SKM-1 treated with dmso at 0.1 percent for 144 hours (cell line): ENCODE measurements around the gene UBL7.
"Not testable (repeated sequence)": the region's sequence is repeated elsewhere in the genome, so short reads cannot be mapped to it uniquely, and the experiment has no call there.

ENCODE experiments used
- DNase-seq: peaks from one replicate; lab custom pipeline; 2025; ENCODE audit not compliant: unreplicated experiment; lab: John Stamatoyannopoulos, UW

Gene UBL7, protein sequence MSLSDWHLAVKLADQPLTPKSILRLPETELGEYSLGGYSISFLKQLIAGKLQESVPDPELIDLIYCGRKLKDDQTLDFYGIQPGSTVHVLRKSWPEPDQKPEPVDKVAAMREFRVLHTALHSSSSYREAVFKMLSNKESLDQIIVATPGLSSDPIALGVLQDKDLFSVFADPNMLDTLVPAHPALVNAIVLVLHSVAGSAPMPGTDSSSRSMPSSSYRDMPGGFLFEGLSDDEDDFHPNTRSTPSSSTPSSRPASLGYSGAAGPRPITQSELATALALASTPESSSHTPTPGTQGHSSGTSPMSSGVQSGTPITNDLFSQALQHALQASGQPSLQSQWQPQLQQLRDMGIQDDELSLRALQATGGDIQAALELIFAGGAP

DNA sequence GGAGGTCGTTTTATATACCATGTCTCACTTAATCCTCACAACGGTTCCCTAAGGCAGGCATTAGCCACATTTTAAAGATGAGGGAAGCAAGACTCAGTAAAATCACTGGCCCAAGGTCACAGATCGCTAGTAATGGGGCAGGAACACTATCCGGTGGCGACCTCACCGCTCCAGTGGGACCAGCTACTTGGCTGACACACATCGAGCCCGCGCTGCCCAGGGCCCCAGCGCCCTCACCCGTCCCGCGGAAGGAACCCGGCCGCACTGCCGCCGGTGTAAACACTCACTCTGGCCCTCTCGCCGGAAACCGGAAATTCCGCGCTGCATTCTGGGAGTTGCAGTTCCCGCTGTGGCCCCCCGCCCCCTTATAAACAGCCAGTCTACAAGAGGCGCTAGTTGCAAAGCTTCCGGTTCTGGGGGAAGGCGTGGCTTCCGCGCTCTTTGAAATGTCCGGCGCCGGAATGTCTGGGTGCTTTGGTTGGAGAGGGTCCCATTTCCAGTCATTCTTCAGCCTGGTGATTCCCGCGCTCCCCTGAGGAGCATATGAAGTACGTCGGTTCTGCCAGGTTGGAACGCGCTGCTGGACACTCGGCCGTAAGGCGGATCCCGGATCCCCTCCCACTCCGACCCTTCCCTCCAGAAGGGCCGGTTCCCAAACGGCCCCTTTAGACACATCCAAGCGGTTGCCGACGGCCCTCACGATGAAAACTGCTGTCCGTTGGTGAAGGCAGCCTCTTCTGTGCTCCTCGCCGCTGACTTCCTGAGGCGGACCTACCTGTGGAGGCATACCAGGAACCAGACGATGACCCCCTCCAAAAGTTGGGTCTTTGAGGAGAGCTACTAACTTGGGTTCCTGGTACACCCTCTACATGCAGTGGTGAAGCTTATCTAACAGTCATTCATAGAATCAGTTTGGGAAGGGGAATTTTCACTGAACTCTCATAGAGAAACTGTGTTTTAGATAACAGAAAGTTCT is at the start of gene UBL7:
TSS of gene UBL7 (minus strand) at position 290 of the 976 bp plus-strand sequence. CDS start 2,293 bp downstream, outside the sequence.
- peak; percentile 91 for DNase-seq

DNA sequence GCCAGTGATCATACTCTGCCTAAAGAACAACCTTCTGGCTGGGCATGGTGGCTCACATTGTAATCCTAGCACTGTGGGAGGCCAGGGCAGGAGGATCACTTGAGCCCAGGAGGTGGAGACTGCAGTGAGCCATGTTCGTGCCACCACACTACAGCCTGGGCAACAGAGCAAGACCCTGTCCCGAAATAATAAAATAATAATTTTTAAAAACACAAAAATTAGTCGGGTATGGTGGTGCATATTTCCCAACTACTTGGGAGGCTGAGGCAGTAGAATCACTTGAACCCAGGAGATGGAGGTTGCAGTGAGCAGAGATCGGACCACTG is 45.5 kb upstream of the UBL7 start:
- DNase-seq, result no peak

DNA sequence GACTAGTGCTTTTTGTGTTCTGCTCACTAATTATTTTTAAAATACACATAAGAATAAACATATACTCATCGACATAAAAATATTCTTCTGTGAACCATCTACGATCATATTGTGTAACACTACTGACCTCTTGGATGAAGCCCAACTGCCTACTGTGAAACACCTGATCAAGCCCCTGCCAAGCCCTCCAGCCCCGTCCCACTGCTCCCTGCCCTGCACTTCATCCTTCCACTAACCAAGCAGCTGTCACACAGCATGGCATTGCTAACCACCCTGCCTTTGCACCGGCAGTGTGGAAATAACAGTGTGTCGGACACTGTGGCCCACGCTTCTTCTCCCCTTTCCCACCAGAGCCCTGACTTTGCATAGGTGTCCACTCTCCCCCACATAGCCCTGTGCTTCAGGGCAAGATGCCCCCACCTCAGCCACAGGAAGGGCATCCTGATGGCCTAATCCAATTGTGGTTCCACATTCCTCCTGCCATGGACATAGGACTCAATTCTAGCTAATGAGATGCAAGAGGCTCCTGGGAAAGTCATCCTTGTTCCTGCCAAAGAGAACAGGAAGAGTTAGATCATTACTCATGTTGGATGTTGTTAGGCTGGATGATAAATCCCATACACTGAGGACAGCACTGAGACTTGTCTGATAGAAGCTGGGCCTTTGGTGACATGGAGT is 45.0 kb upstream of the UBL7 start:
- DNase-seq, result no peak

DNA sequence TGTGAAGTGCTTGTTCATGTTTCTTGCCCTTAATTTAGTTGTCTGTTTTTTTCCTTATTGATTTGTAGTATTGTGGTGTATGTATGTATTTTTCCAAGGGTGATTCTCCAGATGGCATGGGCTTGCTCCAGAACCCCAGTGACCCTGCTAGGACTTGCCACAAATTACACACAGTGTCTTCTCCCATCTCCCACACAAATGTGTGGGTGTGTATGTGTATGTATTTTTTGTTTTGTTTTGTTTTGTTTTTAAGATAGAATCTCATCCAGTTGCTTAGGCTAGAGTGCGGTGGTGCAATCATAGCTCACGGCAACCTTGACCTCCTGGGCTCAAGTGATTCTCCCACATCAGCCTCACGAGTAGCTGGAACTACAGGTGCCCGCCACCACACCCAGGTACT is 43.9 kb upstream of the UBL7 start:
- no peak for DNase-seq

DNA sequence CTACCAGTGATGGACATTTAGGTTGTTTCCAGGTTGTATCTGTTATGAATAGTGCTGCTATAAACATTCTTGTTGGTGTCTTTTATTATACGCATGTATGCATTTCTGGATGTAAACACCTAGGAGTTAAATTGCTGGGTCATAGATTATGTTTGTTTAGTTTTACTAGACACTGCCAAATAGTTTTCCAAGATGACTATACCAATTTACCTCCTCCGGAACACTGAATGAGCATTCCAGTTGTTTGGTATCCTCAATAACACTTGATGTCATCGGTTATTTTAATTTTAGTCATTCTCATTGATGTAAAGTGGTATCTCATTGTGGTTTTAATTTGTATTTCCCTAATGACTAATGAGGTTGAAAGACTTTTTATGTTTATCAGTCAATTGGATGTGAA is 43.5 kb upstream of the UBL7 start:
- DNase-seq, result no peak

DNA sequence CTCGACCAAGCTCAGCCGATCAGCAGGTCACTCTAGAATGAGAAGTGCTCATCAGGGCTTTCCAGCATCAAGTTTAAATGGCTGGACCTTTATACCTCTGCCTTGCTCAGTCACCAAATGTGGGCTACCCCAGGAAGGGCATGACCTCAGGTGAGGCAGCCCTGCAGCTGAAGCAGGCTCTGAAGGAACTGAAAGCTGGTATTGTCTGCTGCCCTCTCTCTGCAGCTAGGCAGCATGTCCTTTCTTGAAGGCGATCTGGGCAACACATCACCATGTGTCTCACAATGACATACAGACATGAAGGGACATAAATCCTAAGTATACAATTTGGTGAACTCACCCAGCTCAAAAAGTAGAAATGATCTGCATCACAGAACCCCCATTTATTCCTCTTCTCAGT is 41.3 kb upstream of the UBL7 start:
- no peak for DNase-seq

DNA sequence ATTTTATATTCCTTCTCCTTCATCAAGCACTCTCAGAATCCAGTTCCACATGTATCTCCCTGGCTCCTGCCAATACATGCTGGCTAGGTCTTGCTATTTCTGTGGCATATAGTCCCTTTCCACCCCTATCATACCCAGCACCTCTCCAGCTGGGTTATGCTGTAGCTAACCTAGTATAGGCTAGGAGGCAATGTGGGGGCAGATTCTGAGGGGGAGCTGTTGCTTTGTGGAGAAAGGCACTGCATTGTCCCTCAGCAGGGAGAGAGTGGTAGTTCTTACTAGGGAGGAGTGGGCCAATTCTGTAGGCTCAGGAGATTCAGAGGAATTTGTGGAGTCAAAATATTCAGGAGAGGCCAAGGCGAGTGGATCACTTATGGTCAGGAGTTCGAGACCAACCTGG is 39.4 kb upstream of the UBL7 start:
- no peak for DNase-seq

DNA sequence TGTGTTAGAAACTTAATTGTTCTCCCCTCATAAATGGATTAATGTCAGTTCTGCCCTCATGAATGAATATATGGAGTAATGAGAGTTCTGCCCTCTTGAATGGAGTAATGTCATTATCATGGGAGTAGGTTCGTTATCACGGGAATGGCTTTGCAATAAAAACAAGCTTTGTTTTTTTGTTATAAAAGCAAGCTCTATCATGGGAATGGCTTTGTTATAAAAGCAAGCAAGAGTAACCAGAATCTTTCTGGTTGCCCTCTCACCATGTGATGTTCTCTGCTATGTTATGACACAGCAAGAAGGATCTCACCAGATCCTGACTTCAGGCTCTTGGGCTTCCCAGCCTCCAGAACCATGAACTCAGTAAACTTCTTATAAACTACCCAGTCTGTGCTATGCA is 38.4 kb upstream of the UBL7 start:
- no peak for DNase-seq

DNA sequence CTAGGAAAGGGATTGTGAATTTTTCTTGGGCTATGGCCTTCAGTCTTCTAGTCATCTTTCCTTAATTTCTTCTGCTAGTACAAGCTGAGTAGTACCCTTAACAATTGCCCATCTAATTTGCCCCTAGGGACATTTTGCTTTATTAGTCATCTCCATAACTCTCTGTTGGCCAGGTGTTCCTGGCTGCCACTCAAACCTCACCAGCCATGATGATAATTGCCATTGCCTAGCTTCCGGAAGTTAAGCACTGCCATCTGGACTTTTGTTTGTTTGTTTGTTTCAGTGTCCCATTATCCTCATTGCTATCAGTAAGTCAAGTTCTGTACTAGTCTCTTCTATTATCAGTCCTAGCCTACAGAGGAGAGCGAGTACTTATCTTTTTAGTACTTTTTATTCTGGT is 36.6 kb upstream of the UBL7 start:
- DNase-seq, result no peak

DNA sequence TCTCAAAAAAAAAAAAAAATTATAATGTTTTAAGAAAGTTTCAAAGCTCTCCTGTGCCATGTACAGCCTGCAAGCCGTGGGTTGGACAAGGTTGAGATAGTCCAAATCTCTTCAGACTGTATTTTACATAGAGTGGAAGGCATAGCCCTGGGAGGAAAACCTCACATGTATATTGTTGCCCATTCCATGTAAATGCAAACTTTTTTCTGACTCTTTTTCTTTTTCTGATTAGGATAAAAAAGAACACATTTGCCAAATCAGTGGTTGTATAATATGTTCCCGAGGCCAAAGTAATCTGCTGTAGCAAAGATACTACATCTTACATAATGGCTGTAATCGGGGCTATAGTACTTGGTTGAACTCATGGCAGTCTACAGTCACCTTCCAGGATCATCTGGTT is 35.7 kb upstream of the UBL7 start:
- no peak for DNase-seq

DNA sequence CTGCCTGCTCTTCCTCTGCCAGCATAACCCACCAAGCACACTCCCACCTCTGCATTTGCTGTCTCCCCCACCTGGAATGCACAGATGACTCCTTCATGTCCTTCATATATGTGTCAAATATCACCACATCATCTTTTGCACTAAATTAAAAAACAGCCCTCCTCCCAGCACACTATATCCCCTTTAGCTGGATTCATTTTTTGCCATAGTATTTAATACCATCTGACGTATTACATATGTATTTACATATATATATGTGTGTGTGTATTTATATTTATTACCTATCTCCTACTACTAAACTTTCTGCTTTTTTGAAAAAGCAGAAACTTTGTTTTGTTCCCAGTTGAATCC is 29.4 kb upstream of the UBL7 start:
- no peak for DNase-seq

DNA sequence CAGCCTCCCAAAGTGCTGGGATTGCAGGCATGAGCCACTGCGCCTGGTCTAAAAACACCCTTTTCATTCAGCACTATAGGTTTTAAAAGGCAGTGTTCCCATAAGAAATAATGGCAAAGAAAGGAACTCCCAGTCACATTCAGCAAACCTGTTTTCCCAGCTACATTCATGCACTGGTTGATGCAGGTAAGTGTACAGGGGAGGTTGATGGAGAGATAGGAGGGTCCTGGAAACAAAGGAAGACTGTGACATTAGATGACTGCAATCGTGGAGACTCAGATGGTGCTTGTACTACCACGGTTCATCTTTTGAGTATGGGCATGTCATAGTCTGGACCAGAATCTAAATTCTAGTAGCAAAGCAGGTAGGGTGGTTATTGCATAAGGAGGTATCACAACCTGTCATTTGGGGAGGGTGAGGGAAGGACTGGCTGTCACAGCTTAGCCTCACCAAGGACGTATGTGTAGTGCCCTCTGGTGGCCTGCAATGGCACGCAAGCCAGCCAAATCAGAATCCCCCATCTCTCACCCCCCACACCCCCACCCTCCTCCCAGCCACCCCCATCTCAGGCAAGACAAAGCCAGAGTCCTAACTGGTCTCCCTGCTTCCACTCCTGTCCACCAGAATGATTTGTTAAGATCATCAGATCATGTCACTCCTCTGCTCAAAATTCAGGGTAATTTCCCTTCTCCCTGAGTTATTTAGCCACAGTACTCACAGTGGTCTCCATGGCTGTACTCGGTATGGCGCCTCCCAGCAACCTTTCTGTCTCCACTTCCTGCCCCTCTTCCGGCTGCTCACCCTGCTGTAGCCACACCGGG is 28.8 kb upstream of the UBL7 start:
- DNase-seq, result no peak

DNA sequence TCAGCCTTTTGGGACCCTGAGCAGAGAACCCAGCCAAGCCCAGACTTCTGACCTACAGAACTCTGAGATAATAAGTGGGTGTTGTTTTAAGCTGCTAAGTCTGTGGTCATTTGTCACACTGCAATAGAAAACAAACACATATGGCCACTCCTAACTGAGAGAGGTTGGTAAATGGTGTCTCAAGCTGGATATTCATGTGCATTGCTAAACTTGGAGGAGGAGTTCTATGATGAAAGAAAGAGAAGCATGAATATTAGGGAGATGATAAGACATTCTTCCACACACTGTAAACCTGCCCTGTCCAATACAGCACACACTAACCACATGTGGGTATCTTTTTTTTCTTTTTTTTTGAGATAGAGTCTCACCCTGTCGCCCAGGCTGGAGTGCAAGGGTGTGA is 27.8 kb upstream of the UBL7 start:
- no peak for DNase-seq

DNA sequence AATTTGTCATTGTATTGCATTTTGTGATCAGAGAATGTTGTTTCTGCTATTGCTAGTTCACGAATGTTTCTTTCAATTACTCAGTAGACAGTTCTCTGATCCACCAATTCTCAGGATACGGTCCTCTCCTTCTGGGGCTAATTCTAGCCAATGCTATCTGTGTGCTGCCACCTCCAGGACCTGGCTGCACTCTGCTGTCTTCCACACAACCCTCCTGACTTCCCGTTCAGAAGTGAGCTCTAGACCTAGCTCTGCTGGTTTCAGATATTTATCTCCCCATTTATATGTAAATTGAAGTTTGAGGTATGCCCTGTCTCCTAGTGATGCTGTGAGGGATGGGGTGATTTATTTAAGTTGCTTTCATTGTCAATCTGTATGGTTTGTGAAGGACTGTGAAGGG is 21.7 kb upstream of the UBL7 start:
- DNase-seq, result no peak

DNA sequence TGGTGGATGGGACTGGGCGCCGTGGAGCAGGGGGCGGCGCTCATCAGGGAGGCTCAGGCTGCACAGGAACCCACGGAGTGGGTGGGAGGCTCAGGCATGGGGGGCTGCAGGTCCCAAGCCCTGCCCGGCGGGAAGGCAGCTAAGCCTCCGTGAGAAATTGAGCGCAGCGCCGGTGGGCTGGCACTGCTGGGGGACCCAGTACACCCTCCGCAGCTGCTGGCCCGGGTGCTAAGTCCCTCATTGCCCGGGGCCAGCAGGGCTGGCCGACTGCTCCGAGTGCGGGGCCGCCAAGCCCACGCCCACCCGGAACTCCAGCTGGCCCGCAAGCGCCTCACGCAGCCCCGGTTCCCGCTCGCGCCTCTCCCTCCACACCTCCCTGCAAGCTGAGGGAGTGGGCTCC is 19.4 kb upstream of the UBL7 start:
- not testable (repeated sequence) for DNase-seq

DNA sequence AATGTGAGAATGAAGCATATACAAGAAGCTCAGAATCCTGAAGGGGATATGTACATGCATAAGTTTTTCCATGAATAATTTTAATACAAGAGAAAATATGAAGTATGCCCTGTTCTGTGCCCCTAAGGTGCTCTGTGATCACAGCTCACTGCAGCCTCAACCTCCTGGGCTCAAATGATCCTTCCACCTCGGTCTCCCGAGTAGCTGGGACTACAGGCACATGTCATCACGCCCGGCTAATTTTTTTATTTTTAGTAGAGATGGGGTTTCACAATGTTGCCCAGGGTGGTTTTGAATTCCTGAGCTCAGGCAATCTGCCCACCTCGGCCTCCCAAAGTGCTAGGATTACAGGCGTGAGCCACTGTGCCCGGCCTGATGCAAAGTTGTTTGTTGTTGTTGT is 10.7 kb upstream of the UBL7 start:
- not testable (repeated sequence) for DNase-seq

DNA sequence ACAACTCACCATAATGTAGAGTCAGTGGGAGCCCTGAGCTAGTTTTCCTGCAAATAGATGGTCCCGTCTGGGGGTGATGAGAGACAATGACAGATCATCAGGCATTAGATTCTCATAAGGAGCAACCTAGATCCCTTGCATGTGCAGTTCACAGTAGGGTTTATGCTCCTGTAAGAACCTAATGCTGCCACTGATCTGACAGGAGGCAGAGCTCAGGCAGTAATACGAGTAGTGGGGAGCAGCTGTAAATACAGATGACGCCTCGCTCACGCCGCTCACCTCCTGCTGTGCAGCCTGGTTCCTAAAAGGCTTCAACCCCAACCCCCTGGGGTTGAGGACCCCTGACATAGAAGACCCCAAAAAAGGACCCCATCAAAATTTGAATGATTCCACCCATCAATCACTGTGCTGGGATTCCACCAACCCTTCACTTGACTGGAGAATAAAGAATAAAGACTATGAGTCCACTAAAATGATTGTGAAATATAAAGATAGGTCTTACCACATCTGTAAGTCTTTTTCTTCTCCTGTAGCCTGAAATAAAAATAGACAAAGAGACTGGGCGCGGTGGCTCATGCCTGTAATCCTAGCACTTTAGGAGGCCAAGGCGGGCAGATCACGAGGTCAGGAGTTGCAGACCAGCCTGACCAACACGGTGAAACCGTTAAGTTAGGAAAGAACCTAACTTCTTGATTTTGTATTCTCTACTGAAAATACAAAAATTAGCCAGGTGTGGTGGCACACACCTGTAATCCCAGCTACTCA is 9.9 kb upstream of the UBL7 start:
- peak; percentile 60 for DNase-seq

DNA sequence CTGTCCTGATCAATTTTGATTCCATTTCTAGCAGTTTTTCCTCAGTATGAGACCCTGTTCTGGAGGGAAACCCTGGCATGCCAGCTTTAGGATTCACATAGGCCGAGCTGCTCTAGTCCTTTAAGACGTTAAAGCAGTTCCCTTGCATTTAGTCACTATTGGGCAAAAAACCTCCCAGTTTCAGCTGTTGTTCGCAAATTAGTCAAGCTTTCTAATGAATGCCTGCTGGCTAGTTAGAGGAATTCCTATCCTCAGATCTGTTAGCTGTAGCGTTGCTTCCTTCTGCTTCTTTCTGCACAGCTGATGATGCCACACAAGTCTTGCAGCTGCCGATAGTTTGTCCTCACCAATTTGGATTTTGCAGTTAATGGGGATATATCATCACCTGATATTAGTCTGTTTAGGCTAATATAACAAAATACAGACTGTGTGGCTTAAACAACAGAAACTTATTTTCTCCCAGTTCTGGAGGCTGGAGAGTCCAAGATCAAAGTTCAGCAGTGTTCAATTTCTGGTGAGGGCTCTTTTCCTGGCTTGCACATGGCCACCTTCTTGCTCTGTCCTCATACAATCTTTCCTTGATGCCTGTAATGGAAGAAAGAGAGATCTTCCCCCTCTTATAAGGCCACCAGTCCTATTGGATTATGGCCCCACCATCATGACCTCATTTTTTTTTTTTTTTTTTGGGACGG is 7.5 kb upstream of the UBL7 start:
- DNase-seq, result no peak

DNA sequence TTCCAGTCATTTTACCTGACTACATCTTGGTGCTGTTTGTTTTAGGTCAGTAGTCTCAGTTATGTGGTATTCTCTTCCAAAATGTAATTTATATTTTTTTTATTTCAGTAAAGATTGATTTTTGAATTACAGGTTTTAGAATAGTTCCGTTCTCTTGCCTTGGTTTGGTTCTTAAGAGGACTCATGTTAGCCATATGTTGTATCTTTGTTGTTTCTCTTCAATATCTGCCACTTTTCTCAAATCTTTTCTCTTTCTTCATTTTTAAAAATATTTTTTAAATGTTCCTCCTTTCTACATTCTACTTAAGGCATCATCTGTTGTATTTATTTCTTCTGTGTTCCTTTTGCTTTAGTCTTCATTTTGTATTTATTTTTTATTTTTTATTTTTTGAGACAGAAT is 5.6 kb upstream of the UBL7 start:
- no peak for DNase-seq

DNA sequence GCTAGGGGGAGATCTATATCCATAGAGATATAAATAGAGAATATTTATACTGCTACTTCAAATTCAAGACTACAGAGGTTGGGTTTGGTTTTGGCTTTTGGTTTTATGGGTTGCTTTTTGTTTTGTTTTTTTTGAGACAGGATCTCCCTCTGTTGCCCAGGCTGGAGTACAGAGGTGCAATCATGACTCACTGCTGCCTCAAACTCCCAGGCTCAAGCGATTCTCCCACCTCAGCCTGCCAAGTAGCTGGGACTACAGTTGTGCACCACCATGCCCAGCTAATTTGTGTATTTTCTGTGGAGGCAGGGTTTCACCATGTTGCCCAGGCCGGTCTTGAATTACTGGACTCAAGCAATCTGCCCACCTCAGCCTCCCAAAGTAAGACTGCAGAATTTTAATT is 3.9 kb upstream of the UBL7 start:
- DNase-seq, result no peak
